Activated CD8-positive, alpha-beta memory T cell treated with anti-CD3 and anti-CD28 coated beads, Interleukin-2, amount 50 U/mL, for 48 hours (primary cell): ENCODE measurements around the gene GDF11.

ENCODE experiments used
- DNase-seq: peaks from one replicate; pipeline ENCODE4 v3.0.0-alpha.2; 2020

Gene GDF11

GRCh38 chr12:55742719-55743405 is at the start of gene GDF11:
Gene GDF11 (plus strand): TSS chr12:55743122. CDS start chr12:55743317, 195 bp downstream.
- DNase-seq: peak; percentile 86

- DNase-seq: peak; percentile 37
These were observed 49.4 kb upstream of the GDF11 start for GRCh38 chr12:55693323-55694187.

- DNase-seq: no peak
These were observed 48.8 kb upstream of the GDF11 start for GRCh38 chr12:55694188-55694515.

DNA sequence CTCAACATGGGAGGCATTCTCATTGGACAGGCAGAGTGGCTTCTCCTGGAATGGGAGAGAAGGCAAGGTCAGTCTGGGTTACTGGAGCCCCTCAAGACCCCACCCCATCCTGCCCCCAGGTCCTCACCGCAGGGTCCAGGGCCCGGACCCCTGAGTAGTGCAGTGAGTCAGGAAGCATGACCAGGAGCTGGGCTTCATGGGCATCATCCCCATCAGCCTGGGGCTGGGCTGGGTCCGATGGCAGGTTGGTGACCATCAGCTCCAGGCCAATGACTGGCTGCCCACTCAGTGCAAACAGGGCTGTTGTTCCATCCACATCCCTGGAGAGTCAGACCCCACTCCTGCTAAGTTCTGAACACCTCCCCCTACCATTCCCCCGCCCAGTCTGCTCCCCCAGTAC is 48.3 kb upstream of the GDF11 start:
- no peak for DNase-seq

DNA sequence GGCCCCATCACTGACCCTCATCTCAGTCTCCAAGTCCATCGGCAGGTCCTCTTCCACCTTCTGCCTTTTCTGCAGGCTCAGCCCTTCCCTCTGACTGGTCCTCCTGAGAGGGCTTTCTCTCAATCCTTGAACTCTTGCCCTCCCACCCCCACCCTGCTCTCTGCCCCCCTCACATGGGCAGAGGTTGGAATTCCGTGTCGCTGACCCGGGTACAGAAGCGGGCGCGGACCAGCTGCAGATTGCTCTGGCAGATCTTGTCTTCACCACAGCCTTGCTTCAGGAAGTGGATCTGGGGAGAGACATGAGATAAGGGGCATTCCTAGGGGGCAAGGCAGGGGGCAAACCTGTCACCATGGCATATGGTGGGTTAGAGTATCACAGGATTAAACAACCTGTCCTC is 47.6 kb upstream of the GDF11 start:
- DNase-seq: peak; percentile 20

DNA sequence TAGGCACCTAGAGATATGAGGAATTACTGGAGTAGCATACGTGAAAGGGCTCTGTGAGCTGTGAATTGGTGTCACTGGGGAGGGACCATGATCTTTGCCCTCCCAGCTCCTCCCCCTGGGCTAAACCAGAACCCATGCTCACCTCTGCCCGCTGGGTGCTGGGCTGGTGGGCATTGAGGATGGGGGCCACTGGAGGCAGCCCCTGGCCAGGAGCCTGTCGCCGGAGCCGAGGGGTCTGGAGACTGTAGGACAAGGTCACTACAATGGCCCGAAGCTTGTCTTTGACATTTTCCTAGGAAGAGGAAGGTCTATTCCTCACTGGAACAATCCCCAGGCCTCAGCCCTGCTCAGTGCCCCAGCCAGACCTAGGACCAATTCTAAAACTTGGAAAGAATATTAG is 46.8 kb upstream of the GDF11 start:
- DNase-seq: no peak

- DNase-seq: peak; percentile 39
These were observed 46.0 kb upstream of the GDF11 start for GRCh38 chr12:55696796-55697462.

DNA sequence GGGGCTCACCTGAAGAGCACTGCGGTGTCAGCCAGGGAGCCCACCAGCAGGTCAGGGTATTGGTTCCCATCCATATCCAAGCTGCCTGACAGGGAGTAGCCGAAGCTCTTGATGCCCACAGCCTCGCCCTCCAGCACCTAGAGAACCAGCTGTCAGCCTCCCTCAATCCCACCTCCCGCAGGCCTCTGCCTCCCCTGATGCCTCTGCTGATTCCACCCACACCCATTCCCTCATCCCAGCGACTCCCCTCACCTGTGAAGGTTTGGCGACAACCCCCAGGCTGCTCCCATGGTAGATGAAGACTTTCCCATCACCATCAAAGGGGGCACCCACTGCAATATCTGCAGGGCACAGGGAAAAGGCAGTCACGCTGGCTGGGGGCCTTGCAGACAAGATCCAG is 45.2 kb upstream of the GDF11 start:
- no peak for DNase-seq

DNA sequence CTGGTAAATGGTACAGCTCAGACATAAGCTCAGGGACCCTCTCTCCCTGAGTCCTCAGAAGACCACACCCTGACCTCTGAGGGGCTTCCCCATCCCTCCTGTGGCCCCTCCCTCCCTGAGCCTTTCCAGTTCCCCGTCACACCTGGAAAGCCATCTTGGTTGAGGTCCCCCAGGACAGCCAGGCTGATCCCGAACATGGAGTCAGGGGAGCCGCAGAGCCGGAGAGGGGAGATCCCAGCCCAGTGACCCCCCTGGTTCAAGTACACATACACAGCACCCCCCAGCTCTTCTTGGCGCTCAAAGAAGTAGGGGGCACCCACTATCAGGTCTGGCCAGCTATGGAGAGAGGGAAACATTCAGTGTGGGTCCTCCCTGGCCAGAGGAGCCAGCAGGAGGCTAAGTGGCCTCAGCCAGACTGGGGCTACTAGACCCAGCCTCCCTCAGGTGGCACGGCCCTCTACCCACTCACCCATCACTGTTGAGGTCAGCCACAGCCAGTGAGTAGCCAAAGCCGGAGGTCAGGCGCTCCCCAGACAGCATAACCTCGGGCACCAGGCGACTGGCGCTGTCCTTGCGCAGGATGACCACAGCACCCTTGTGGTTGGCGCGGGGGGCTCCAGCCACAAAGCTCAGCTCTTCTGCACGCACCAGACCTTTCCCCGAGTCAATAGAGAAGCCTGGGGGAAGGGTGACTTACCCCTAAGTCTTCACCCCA is 44.5 kb upstream of the GDF11 start:
- DNase-seq: no peak

GRCh38 chr12:55698965-55699364 is 44.0 kb upstream of the GDF11 start:
- DNase-seq: no peak

GRCh38 chr12:55699471-55700055 is 43.4 kb upstream of the GDF11 start:
- DNase-seq: no peak

DNA sequence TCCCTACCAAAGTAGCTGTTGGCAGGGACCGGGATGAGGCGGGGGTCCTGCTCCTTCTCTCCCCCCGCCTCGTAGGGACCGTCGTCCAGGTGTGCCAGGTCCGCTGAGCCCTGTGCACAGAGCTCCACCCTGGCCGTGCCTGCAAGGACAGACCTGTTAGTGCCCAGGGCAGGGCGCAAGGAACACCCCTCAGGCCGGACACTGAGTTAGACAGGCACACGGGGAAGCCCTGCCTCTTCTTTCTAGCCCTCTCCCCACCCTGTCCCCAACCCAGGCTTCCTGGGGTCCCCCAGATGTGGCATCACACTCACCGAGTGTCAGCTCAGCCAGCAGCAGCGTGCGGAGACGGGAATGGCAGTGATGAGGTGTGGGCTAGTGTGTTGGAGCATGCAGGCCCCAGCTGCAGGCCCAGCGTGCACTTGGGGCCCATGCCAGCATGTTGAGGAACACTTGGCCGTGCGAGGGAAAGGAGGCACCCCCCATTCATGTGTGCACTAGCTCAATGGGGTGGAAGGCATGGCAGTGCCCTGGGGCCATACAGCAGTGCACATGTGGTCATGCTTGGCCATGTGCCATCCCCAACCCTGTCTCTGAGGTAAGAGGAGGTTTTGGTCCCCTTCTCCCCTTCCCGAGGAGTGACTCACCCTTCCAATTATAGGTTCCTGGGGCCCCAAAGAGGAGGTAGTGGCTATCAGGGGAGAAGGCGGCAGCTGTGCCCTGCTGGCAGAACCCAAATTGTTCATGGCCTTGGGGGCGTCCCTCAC is 42.5 kb upstream of the GDF11 start:
- DNase-seq: no peak

GRCh38 chr12:55702861-55703260 is 40.1 kb upstream of the GDF11 start:
- no peak for DNase-seq

GRCh38 chr12:55703288-55703687 is 39.6 kb upstream of the GDF11 start:
- no peak for DNase-seq

GRCh38 chr12:55703901-55704761 is 38.8 kb upstream of the GDF11 start:
- no peak for DNase-seq

- no peak for DNase-seq
These were observed 37.9 kb upstream of the GDF11 start for GRCh38 chr12:55704824-55705718.

DNA sequence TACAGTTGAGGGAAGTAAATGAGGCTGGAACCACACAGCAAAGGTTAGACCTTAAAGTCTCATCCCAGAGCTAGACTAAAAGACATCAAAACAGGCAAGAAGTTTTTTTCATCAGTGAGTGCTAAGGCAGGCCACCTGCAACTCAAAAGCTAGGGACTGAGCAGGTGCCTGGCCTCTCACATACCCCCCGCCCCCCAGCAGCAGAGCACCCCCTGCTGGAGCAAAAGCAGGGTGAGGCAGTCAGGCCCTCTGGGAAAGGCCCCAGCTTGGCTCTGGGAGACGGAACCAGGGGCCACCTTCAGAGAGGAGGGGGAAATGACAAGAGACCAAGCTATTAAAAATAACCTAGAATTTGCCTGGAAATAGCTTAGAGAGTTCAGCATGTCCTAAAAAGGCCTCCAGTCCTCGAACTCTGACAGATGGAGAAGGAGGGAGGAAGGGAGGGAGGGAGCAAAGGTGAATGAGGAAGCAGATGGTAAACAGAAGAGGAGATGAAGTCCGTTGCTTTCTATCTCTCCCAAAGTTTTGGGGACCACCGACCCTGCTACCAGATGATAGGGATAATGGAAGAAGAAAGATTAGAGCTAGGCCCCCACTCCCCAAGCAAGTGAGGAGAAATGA is 37.0 kb upstream of the GDF11 start:
- no peak for DNase-seq

GRCh38 chr12:55706568-55707218 is 36.2 kb upstream of the GDF11 start:
- DNase-seq: no peak

DNA sequence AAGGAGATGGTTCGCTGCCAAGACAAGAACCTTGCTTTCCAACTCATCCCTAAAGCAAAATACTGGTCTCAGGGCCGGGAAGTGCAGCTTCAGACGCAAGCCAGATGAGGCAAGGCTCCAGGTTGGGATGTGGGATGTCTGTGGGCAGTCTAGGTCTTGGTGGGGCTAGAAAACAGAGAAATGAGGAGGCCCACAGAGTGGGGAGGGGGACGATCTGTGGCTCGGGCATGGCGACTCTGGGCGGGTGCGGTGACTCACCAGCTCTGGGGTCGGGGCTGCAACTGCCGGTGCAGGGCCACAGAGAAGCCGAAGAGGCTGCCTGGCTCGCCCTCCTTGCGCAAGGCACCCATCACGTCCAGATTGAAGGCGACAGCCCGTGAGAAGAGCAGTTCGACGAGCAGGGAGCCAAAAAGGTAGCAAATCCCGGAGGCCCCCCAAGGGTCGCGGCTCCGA is 35.7 kb upstream of the GDF11 start:
- no peak for DNase-seq
